Lower leg skin (tissue), 4 donors: ENCODE results near the gene ZYG11B. TPM values are rescaled to one million over a fixed set of nuclear protein-coding genes. Genes with fewer than 3 reads are reported as not detected.

Experiments
- DNase-seq, 2 donors: peaks; one replicate each; pipeline ENCODE4 v3.0.0-alpha.2; 2019; ENCODE audit warnings: low spot score in 2 of 2
- H3K4me3 ChIP-seq: fragments of 200-600 bp; sonication (generic); 2 replicates; pipeline ENCODE4 v1.5.1; 2017; ENCODE audit warnings: mild to moderate bottlenecking, low read depth; ENCODE audit not compliant: poor library complexity, severe bottlenecking
- CTCF ChIP-seq, 3 donors: fragments of 450-650 bp; IDR thresholded peaks; one replicate each; pipeline ENCODE4 v1.5.1; 2016; ENCODE audit warnings: antibody characterized with exemption in 3 of 3, mild to moderate bottlenecking in 3 of 3, moderate library complexity in 2 of 3
- POLR2A ChIP-seq, 2 donors: fragments of 450-650 bp; IDR thresholded peaks; one replicate each; pipeline ENCODE4 v1.6.1; 2016 to 2017; ENCODE audit warnings: antibody characterized with exemption in 2 of 2, mild to moderate bottlenecking in 1 of 2, moderate library complexity in 1 of 2
- whole genome bisulfite sequencing, 2 donors: methylation state at CpG; one replicate each; pipeline ENCODE4 v1.1.5; 2018; 5-methylcytosine and 5-hydroxymethylcytosine counted together
- intact Hi-C: fragments of 100-400 bp; cut with DNase I; formaldehyde crosslinking; loops from one replicate; pipeline ENCODE4 v1.15.0; 2023; ENCODE audit warnings: low total_unique reads
- total RNA-seq, 4 donors: library from RNA; depleted of rRNA; stranded (reverse); fragments of >200 nt; gene quantifications; one replicate each; pipeline ENCODE4 v1.1.0, GENCODE V29; 2016

The ZYG11B gene
- total RNA-seq, 4 donors from 2014 or later = 24.1 to 29.9 (median 25.2) TPM

- DNase-seq = peak; percentile 89 to 98
- TF ChIP-seq CTCF (IDR thresholded peaks at IDR 0.05) = no peak
- TF ChIP-seq POLR2A (IDR thresholded peaks at IDR 0.05) = no peak
- intact Hi-C loops = no loop called here
- peak overlapping the region; percentile 25 for H3K4me3 ChIP-seq
- WGBS, 2 donors = 10 to 11% methylated on average over 29 to 35 of the region's 35 CpGs
These were observed 23.1 kb upstream of the ZYG11B start for GRCh38 chr1:52702886-52703787.

GRCh38 chr1:52706136-52706670 is 20.1 kb upstream of the ZYG11B start:
- no peak overlapping the region for H3K4me3 ChIP-seq
- TF ChIP-seq POLR2A (IDR thresholded peaks at IDR 0.05) (no peak), CTCF (IDR thresholded peaks at IDR 0.05) (no peak)
- intact Hi-C loops = no loop called here
- DNase-seq = peak in 1 of 2 donors; percentile 65
- 72 to 76% methylated on average over 5 to 6 of the region's 6 CpGs for WGBS, 2 donors

- H3K4me3 ChIP-seq = no peak overlapping the region
- DNase-seq = peak in 1 of 2 donors; percentile 79
- TF ChIP-seq POLR2A (IDR thresholded peaks at IDR 0.05) (no peak), CTCF (IDR thresholded peaks at IDR 0.05) (no peak)
- WGBS, 2 donors = 84 to 90% methylated on average over 18 of the region's 18 CpGs
- intact Hi-C loops = no loop called here
These were observed 19.0 kb upstream of the ZYG11B start for GRCh38 chr1:52706941-52707926.

- peak in 1 of 2 donors; percentile 37 for DNase-seq
- H3K4me3 ChIP-seq = no peak overlapping the region
- intact Hi-C loops = no loop called here
- TF ChIP-seq CTCF (IDR thresholded peaks at IDR 0.05) = no peak
- whole genome bisulfite sequencing, 2 donors = 77 to 87% methylated on average over 5 of the region's 5 CpGs
These were observed 18.2 kb upstream of the ZYG11B start for GRCh38 chr1:52707927-52708655.

GRCh38 chr1:52709016-52709415 is 17.2 kb upstream of the ZYG11B start:
- WGBS, 2 donors = 77 to 78% methylated on average over 6 of the region's 6 CpGs
- no peak overlapping the region for H3K4me3 ChIP-seq
- intact Hi-C loops = no loop called here
- DNase-seq = no peak
- TF ChIP-seq CTCF (IDR thresholded peaks at IDR 0.05) = no peak
- no peak for TF ChIP-seq POLR2A (IDR thresholded peaks at IDR 0.05)
